Caco-2 (cell line): ENCODE measurements around the gene FOXRED1. TPM values are rescaled to one million over a fixed set of nuclear protein-coding genes. Genes with fewer than 3 reads are reported as not detected.

Source experiments
- BruUV-seq: library from RNA; stranded (reverse); fragments of 400-500 nt; replicated peaks from 2 replicates; lab custom pipeline; 2021; lab: Mats Ljungman, UMichigan
- CTCF ChIA-PET: fragments of 300-600 bp; sonication (Branson Sonifier 250); formaldehyde crosslinking; loops from one replicate; lab custom pipeline; 2022; ENCODE audit warnings: antibody characterized with exemption; lab: Charles Lee
- POLR2A ChIA-PET: fragments of 300-600 bp; sonication (Branson Sonifier 250); formaldehyde crosslinking; loops from one replicate; lab custom pipeline; 2022; ENCODE audit warnings: antibody characterized with exemption; lab: Charles Lee
- DNase-seq, 2 experiments: peaks; one replicate each; pipeline versions ENCODE4 v3.0.0 to v3.0.0-alpha.2; 2020 to 2022
- H3K27me3 ChIP-seq: replicated peaks from 2 replicates; pipeline ENCODE4 v1.6.0; 2011; ENCODE audit warnings: low read length; ENCODE audit not compliant: control insufficient read depth, insufficient read depth
- H3K36me3 ChIP-seq: 2 replicates; pipeline ENCODE4 v1.5.1; 2011; ENCODE audit warnings: low read length; ENCODE audit not compliant: control insufficient read depth, insufficient read depth
- H3K4me1 ChIP-seq: fragments of 250-450 bp; sonication (Bioruptor Pico); 2 replicates; pipeline ENCODE4 v1.5.1; 2020; ENCODE audit warnings: mild to moderate bottlenecking
- H3K4me3 ChIP-seq: 2 replicates; pipeline ENCODE4 v1.5.1; 2011; ENCODE audit warnings: low read depth, mild to moderate bottlenecking, control low read depth, low read length
- H3K9me3 ChIP-seq: fragments of 250-450 bp; sonication (Bioruptor Pico); 2 replicates; pipeline ENCODE4 v1.5.1; 2020; ENCODE audit warnings: mild to moderate bottlenecking, moderate library complexity
- H3K27ac Mint-ChIP-seq: one replicate; pipeline ENCODE4 v1.8.0; 2022; ENCODE audit warnings: mixed read lengths; ENCODE audit not compliant: unreplicated experiment
- H3K27me3 Mint-ChIP-seq: one replicate; pipeline ENCODE4 v1.8.0; 2022; ENCODE audit warnings: mixed read lengths; ENCODE audit not compliant: insufficient read depth, unreplicated experiment
- H3K36me3 Mint-ChIP-seq: one replicate; pipeline ENCODE4 v1.8.0; 2022; ENCODE audit warnings: mild to moderate bottlenecking, mixed read lengths; ENCODE audit not compliant: insufficient read depth, unreplicated experiment
- H3K4me1 Mint-ChIP-seq: one replicate; pipeline ENCODE4 v1.8.0; 2022; ENCODE audit warnings: low read depth, mixed read lengths; ENCODE audit not compliant: unreplicated experiment
- H3K4me3 Mint-ChIP-seq: one replicate; pipeline ENCODE4 v1.8.0; 2022; ENCODE audit warnings: mild to moderate bottlenecking, moderate library complexity, mixed read lengths; ENCODE audit not compliant: unreplicated experiment
- H3K9me3 Mint-ChIP-seq: one replicate; pipeline ENCODE4 v1.8.0; 2022; ENCODE audit warnings: mixed read lengths; ENCODE audit not compliant: unreplicated experiment
- CTCF ChIP-seq, 2 experiments: fragments of 200-600 bp in 1 of 2; IDR thresholded peaks; 1 replicate in 1 of 2; 2 replicates in 1 of 2; pipeline versions ENCODE4 v1.5.1 to v1.8.0; 2011 to 2022; ENCODE audit warnings: antibody characterized with exemption in 1 of 2, control low read depth in 1 of 2, inconsistent platforms in 1 of 2, low read depth in 1 of 2, low read length in 1 of 2, mild to moderate bottlenecking in 1 of 2, moderate library complexity in 1 of 2; ENCODE audit not compliant: insufficient read depth in 1 of 2, severe bottlenecking in 1 of 2, unreplicated experiment in 1 of 2
- intact Hi-C: fragments of 100-400 bp; cut with micrococcal nuclease; formaldehyde crosslinking; loops from one replicate; pipeline ENCODE4 v1.10.0; 2022; ENCODE audit not compliant: unreplicated experiment
- total RNA-seq: library from RNA; stranded (reverse); gene quantifications from 2 replicates; pipeline ENCODE4 v1.2.3, GENCODE V29; 2022

The FOXRED1 gene
- total RNA-seq, 1 experiment from 2014 or later = 91.7 TPM

DNA sequence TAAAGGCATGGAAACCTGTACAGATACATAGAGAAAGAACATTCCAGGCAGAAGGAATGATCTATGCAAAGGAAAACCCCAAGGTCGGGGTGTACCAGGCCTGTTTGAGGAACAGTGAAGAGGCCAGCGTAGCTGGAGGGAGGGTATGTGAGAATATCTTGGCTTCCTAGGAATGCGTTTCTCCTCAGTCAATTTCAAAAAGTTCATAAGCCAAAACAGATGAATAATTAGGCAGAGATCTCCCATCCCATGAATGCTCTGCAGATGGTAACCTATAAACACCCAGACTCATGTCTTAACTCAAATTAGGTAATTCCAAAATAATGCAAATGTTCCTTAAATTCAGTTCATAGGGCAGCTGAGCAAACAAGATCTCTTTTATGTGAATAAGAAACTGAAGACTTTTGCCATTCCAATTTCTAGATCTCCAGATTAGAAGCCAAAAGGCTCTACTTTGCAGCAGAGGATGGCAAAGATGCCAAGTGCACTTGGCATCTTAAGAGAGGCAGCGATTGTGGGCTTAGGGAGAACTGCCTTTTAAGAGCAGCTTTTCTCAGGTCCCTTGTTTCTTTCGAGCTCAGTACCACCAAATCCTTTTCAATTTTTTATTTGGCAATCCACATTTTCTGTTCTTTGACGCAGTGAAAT is 44.2 kb upstream of the FOXRED1 start:
- POLR2A ChIA-PET = interaction anchor here (0.6 kb wide), 1 partner anchor 258 kb away, joined by 3 read pairs; no protein-coding TSS in a partner anchor
- no peak for DNase-seq
- Mint-ChIP-seq H3K4me3 (no peak overlapping the region), H3K4me1 (no peaks in the 10 kb centered on the region), H3K27ac (no peak overlapping the region), H3K36me3 (peaks cover 17% of the 10 kb centered on the region), H3K9me3 (peaks cover 33% of the 10 kb centered on the region), H3K27me3 (no peaks in the 10 kb centered on the region)
- Histone ChIP-seq H3K4me1 (no peaks in the 10 kb centered on the region), H3K27me3 (no peaks in the 10 kb centered on the region), H3K9me3 (0 out of 2 replicates have a peak, but pooled peaks cover 3% of the 10 kb centered on the region), H3K36me3 (peaks cover 1% of the 10 kb centered on the region; the same call in 1 of the 2 replicates), H3K4me3 (no peak overlapping the region)
- CTCF ChIA-PET = no interaction called here
- no peak for TF ChIP-seq CTCF (IDR thresholded peaks at IDR 0.05; ENCODE audit: insufficient read depth in 1 of 2, low read depth in 1 of 2, low read length in 1 of 2, severe bottlenecking in 1 of 2, unreplicated experiment in 1 of 2)
- intact Hi-C loops = no loop called here
- BruUV-seq = no TSS peak

DNA sequence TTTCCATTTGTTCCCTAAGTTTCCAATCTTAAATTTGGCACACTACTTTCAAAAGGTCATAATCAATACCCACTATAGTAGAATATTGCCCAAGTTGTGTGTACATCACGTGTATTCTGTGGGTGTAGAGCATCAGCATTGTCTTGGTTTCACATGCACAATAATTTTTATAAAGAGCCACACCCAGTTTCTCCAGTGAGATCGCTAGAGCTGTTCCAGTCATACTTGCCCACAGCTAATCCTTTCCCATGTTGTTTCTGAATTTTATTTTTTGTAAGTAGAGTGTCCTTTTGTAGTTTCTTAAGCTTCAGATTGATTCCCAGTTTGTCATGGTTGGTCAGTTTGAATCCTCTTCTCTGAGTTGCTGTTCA is 43.7 kb upstream of the FOXRED1 start:
- H3K27me3 ChIP-seq = no peaks in the 10 kb centered on the region
- 0 out of 2 replicates have a peak, but pooled peaks cover 3% of the 10 kb centered on the region for H3K9me3 ChIP-seq
- Mint-ChIP-seq H3K36me3 (peaks cover 17% of the 10 kb centered on the region), H3K27me3 (no peaks in the 10 kb centered on the region), H3K4me1 (no peaks in the 10 kb centered on the region), H3K4me3 (no peak overlapping the region), H3K9me3 (peaks cover 33% of the 10 kb centered on the region), H3K27ac (no peak overlapping the region)
- H3K4me3 ChIP-seq = no peak overlapping the region
- H3K36me3 ChIP-seq = peaks cover 1% of the 10 kb centered on the region; the same call in 1 of the 2 replicates
- no peaks in the 10 kb centered on the region for H3K4me1 ChIP-seq
- ChIA-PET CTCF (no interaction called here), POLR2A (interaction anchor here (0.6 kb wide), 1 partner anchor 258 kb away, joined by 3 read pairs; no protein-coding TSS in a partner anchor)
- DNase-seq = no peak
- intact Hi-C loops = no loop called here
- no peak for TF ChIP-seq CTCF (IDR thresholded peaks at IDR 0.05; ENCODE audit: insufficient read depth in 1 of 2, low read depth in 1 of 2, low read length in 1 of 2, severe bottlenecking in 1 of 2, unreplicated experiment in 1 of 2)
- BruUV-seq = no TSS peak

DNA sequence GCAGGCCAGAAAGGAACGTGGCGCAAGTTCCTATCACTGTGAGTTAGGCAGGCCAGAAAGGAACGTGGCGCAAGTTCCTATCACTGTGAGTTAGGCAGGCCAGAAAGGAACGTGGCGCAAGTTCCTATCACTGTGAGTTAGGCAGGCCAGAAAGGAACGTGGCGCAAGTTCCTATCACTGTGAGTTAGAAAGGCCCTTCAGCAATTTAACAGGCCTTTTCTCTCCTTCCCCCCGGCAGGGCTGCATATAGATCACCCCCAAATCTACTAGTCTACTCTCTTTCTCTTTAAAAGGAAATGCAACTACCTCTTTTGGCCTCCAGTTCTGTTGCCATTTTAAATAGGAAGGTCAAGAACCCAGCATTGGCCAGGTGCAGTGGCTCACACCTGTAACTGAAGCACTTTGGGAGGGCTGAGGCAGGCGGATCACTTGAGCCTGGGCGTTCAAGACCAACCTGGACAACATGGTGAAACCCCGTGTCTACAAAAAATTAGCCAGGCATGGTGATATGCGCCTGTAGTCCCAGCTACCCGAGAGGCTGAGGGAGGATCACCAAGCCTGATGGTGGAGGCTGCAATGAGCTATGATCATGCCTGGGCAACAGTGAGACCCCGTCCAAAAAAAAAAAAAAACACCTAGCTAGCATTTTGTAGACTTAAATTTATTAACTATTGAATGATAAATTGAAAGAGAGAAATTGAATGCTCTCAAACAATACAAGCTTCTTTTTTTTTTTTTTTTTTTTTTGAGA is 42.4 kb upstream of the FOXRED1 start:
- no peaks in the 10 kb centered on the region for H3K27me3 ChIP-seq
- ChIA-PET CTCF (interaction anchor here (0.6 kb wide), 1 partner anchor 163 kb away, joined by 4 read pairs; no protein-coding TSS in a partner anchor), POLR2A (no interaction called here)
- no peaks in the 10 kb centered on the region for H3K27me3 Mint-ChIP-seq
- H3K4me3 ChIP-seq = no peak overlapping the region
- H3K4me1 Mint-ChIP-seq = no peaks in the 10 kb centered on the region
- H3K9me3 ChIP-seq = 0 out of 2 replicates have a peak, but pooled peaks cover 3% of the 10 kb centered on the region
- no TSS peak for BruUV-seq
- intact Hi-C loops = no loop called here
- peaks cover 1% of the 10 kb centered on the region; the same call in 1 of the 2 replicates for H3K36me3 ChIP-seq
- DNase-seq = no peak
- H3K4me3 Mint-ChIP-seq = no peak overlapping the region
- peaks cover 17% of the 10 kb centered on the region for H3K36me3 Mint-ChIP-seq
- H3K9me3 Mint-ChIP-seq = peaks cover 33% of the 10 kb centered on the region
- no peak overlapping the region for H3K27ac Mint-ChIP-seq
- no peaks in the 10 kb centered on the region for H3K4me1 ChIP-seq
- TF ChIP-seq CTCF (IDR thresholded peaks at IDR 0.05; ENCODE audit: insufficient read depth in 1 of 2, low read depth in 1 of 2, low read length in 1 of 2, severe bottlenecking in 1 of 2, unreplicated experiment in 1 of 2) = no peak
